ENCODE data around the gene ACVR1.

ACVR1 gene

DNA sequence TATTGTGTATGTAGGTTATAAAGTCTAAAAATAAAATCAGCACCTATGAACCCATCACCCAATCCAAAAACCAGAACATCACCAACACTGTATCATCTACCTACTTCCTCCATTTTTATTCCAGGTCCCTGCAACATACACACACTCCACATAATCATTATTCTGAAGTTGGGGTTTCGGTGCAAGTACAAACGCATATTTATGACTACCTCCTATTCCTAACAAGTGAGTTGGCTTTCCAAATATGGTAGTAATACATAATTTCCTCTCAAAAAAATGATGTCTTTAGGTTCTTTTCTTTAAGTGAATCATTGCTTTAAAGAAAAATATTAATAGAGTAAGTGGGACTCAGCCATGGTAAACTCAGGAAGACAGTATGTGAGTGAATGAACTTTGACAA, 3.3 kb downstream of the ACVR1 start:
- Histone ChIP-seq H3K4ac (ENCODE audit: low read depth, low read length) (peak overlapping the region; percentile 49), H3K9me3 (ENCODE audit: insufficient read depth, low read depth, low read length) (no peaks in the 10 kb centered on the region), H3K79me2 (ENCODE audit: control insufficient read depth, insufficient read depth, low read length, poor library complexity) (peaks cover 10% of the 10 kb centered on the region), H2BK120ac (ENCODE audit: insufficient read depth, low read length, poor library complexity) (no peak overlapping the region), H2AFZ (ENCODE audit: insufficient read depth, low read length, poor library complexity) (no peak overlapping the region), H2BK5ac (ENCODE audit: low read depth, low read length, poor library complexity) (no peak overlapping the region), H3K14ac (ENCODE audit: low read length) (no peak overlapping the region), H3K23ac (ENCODE audit: low read length) (no peak overlapping the region), H3K27me3 (ENCODE audit: insufficient read depth, low read length) (no peaks in the 10 kb centered on the region), H3K4me2 (ENCODE audit: low read length) (no peak overlapping the region), H3K4me3 (ENCODE audit: low read depth, low read length) (no peak overlapping the region), H3K4me1 (ENCODE audit: control insufficient read depth in 1 of 2, insufficient read depth in 2 of 2, low read length in 2 of 2) (peaks cover 0 to 5% of the 10 kb centered on the region in 2 experiments), H2AK5ac (ENCODE audit: low read length) (no peak overlapping the region), H4K12ac (ENCODE audit: low read depth, low read length) (no peak overlapping the region), H3K18ac (ENCODE audit: low read length) (no peak overlapping the region), H3K27ac (ENCODE audit: low read depth, low read length) (no peak overlapping the region), H3K79me1 (ENCODE audit: low read length) (peaks cover 13% of the 10 kb centered on the region), H3K36me3 (ENCODE audit: control insufficient read depth in 1 of 2, insufficient read depth in 2 of 2, low read length in 2 of 2) (no peaks in the 10 kb centered on the region), H3K9ac (ENCODE audit: low read length) (no peak overlapping the region), H4K91ac (ENCODE audit: low read depth, low read length) (no peak overlapping the region), H4K8ac (ENCODE audit: low read depth, low read length) (no peak overlapping the region), H2BK12ac (ENCODE audit: low read length) (no peak overlapping the region)
- DNase-seq = no peak
- no CpG with 5 or more reads among the region's 2 CpGs for WGBS (ENCODE audit: extremely low coverage, insufficient coverage, insufficient read length)

DNA sequence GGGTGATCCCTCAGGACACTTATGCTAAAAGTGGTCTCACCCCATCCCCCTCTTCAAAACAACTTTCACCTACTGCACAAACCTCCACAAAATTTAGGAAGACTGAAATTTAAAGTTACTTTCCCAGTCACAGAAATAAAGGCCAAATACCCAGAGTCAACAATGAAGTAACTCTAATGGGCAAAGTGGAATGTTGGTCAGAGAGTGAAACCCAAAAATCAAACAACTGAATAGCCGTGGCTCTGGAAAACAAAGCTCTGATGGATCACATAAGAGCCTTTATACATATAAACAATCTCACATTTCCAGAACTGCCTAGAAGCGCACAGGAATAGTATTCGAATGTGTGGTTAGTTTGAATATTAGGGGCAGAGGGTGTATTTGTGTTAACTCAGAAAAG, 4.7 kb downstream of the ACVR1 start:
- H3K9me3 ChIP-seq (ENCODE audit: insufficient read depth, low read depth, low read length) = no peaks in the 10 kb centered on the region
- no peaks in the 10 kb centered on the region for H3K27me3 ChIP-seq (ENCODE audit: insufficient read depth, low read length)
- no peaks in the 10 kb centered on the region for H3K36me3 ChIP-seq (ENCODE audit: control insufficient read depth in 1 of 2, insufficient read depth in 2 of 2, low read length in 2 of 2)
- peaks cover 9% of the 10 kb centered on the region for H3K79me1 ChIP-seq (ENCODE audit: low read length)
- H4K8ac ChIP-seq (ENCODE audit: low read depth, low read length) = no peak overlapping the region
- no peak overlapping the region for H2AFZ ChIP-seq (ENCODE audit: insufficient read depth, low read length, poor library complexity)
- H3K4me2 ChIP-seq (ENCODE audit: low read length) = no peak overlapping the region
- H3K27ac ChIP-seq (ENCODE audit: low read depth, low read length) = no peak overlapping the region
- no peak for DNase-seq
- H4K91ac ChIP-seq (ENCODE audit: low read depth, low read length) = no peak overlapping the region
- H3K4me1 ChIP-seq (ENCODE audit: control insufficient read depth in 1 of 2, insufficient read depth in 2 of 2, low read length in 2 of 2) = peaks cover 0 to 9% of the 10 kb centered on the region in 2 experiments
- H3K23ac ChIP-seq (ENCODE audit: low read length) = no peak overlapping the region
- peaks cover 8% of the 10 kb centered on the region for H3K79me2 ChIP-seq (ENCODE audit: control insufficient read depth, insufficient read depth, low read length, poor library complexity)
- no peak overlapping the region for H3K4ac ChIP-seq (ENCODE audit: low read depth, low read length)
- no peak overlapping the region for H3K4me3 ChIP-seq (ENCODE audit: low read depth, low read length)
- no peak overlapping the region for H3K14ac ChIP-seq (ENCODE audit: low read length)
- no peak overlapping the region for H2BK120ac ChIP-seq (ENCODE audit: insufficient read depth, low read length, poor library complexity)
- no peak overlapping the region for H2BK5ac ChIP-seq (ENCODE audit: low read depth, low read length, poor library complexity)
- H2BK12ac ChIP-seq (ENCODE audit: low read length) = no peak overlapping the region
- WGBS (ENCODE audit: extremely low coverage, insufficient coverage, insufficient read length) = no CpG with 5 or more reads among the region's 3 CpGs
- H2AK5ac ChIP-seq (ENCODE audit: low read length) = no peak overlapping the region
- H4K12ac ChIP-seq (ENCODE audit: low read depth, low read length) = no peak overlapping the region
- no peak overlapping the region for H3K9ac ChIP-seq (ENCODE audit: low read length)
- H3K18ac ChIP-seq (ENCODE audit: low read length) = no peak overlapping the region

- Histone ChIP-seq H3K23ac (ENCODE audit: low read length) (no peak overlapping the region), H3K4ac (ENCODE audit: low read depth, low read length) (peak overlapping the region; percentile 25), H2AFZ (ENCODE audit: insufficient read depth, low read length, poor library complexity) (no peak overlapping the region), H3K79me2 (ENCODE audit: control insufficient read depth, insufficient read depth, low read length, poor library complexity) (no peaks in the 10 kb centered on the region), H2AK5ac (ENCODE audit: low read length) (no peak overlapping the region), H3K9ac (ENCODE audit: low read length) (no peak overlapping the region), H3K4me2 (ENCODE audit: low read length) (no peak overlapping the region), H2BK120ac (ENCODE audit: insufficient read depth, low read length, poor library complexity) (no peak overlapping the region), H3K18ac (ENCODE audit: low read length) (no peak overlapping the region), H3K27ac (ENCODE audit: low read depth, low read length) (no peak overlapping the region), H3K4me1 (ENCODE audit: control insufficient read depth in 1 of 2, insufficient read depth in 2 of 2, low read length in 2 of 2) (peaks cover 0 to 5% of the 10 kb centered on the region in 2 experiments), H3K9me3 (ENCODE audit: insufficient read depth, low read depth, low read length) (no peaks in the 10 kb centered on the region), H4K8ac (ENCODE audit: low read depth, low read length) (no peak overlapping the region), H3K14ac (ENCODE audit: low read length) (no peak overlapping the region), H3K27me3 (ENCODE audit: insufficient read depth, low read length) (no peaks in the 10 kb centered on the region), H3K36me3 (ENCODE audit: control insufficient read depth in 1 of 2, insufficient read depth in 2 of 2, low read length in 2 of 2) (no peaks in the 10 kb centered on the region), H3K79me1 (ENCODE audit: low read length) (no peaks in the 10 kb centered on the region), H3K4me3 (ENCODE audit: low read depth, low read length) (no peak overlapping the region), H4K12ac (ENCODE audit: low read depth, low read length) (no peak overlapping the region), H2BK5ac (ENCODE audit: low read depth, low read length, poor library complexity) (no peak overlapping the region), H2BK12ac (ENCODE audit: low read length) (no peak overlapping the region), H4K91ac (ENCODE audit: low read depth, low read length) (no peak overlapping the region)
- no peak for DNase-seq
- no CpG with 5 or more reads among the region's 2 CpGs for WGBS (ENCODE audit: extremely low coverage, insufficient coverage, insufficient read length)
Observed at GRCh38 chr2:157868993-157869392, 7.1 kb downstream of the ACVR1 start.

DNA sequence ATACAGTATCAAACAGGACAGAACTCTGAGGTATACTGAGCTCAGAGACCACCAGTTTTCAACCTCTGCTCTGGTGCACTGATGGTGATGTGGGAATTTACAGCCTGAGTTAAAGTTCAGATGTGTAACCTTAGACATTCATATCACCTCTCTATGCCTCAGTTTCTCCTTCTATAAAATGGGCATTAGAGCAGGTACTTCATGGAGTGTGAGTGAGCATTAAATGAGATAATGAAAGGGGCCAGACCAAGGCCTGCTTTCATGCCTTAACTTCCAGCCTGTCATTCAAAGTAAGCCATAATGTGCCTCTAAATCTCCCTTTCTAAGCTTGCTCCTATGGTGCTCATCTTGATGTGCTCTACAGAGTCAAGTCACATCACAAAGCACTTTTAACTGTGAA, 8.4 kb downstream of the ACVR1 start:
- Histone ChIP-seq H4K12ac (ENCODE audit: low read depth, low read length) (no peak overlapping the region), H2BK12ac (ENCODE audit: low read length) (no peak overlapping the region), H3K27me3 (ENCODE audit: insufficient read depth, low read length) (no peaks in the 10 kb centered on the region), H2AK5ac (ENCODE audit: low read length) (no peak overlapping the region), H3K23ac (ENCODE audit: low read length) (no peak overlapping the region), H3K9me3 (ENCODE audit: insufficient read depth, low read depth, low read length) (no peaks in the 10 kb centered on the region), H3K18ac (ENCODE audit: low read length) (no peak overlapping the region), H3K79me1 (ENCODE audit: low read length) (no peaks in the 10 kb centered on the region), H4K91ac (ENCODE audit: low read depth, low read length) (no peak overlapping the region), H3K4me1 (ENCODE audit: control insufficient read depth in 1 of 2, insufficient read depth in 2 of 2, low read length in 2 of 2) (peaks cover 0 to 5% of the 10 kb centered on the region in 2 experiments), H3K4me3 (ENCODE audit: low read depth, low read length) (no peak overlapping the region), H3K14ac (ENCODE audit: low read length) (no peak overlapping the region), H2AFZ (ENCODE audit: insufficient read depth, low read length, poor library complexity) (no peak overlapping the region), H2BK120ac (ENCODE audit: insufficient read depth, low read length, poor library complexity) (no peak overlapping the region), H3K27ac (ENCODE audit: low read depth, low read length) (no peak overlapping the region), H4K8ac (ENCODE audit: low read depth, low read length) (no peak overlapping the region), H3K4me2 (ENCODE audit: low read length) (no peak overlapping the region), H3K4ac (ENCODE audit: low read depth, low read length) (no peak overlapping the region), H3K9ac (ENCODE audit: low read length) (no peak overlapping the region), H2BK5ac (ENCODE audit: low read depth, low read length, poor library complexity) (no peak overlapping the region), H3K36me3 (ENCODE audit: control insufficient read depth in 1 of 2, insufficient read depth in 2 of 2, low read length in 2 of 2) (no peaks in the 10 kb centered on the region), H3K79me2 (ENCODE audit: control insufficient read depth, insufficient read depth, low read length, poor library complexity) (no peaks in the 10 kb centered on the region)
- no peak for DNase-seq
